K562 (cell line): ENCODE measurements around the gene EXOG. TPM values are rescaled to one million over a fixed set of nuclear protein-coding genes. Genes with fewer than 3 reads are reported as not detected.

ENCODE experiments used
- ATAC-seq: fragments of 200-7000 bp; cut with Tn5 transposase; 3 replicates; pipeline ENCODE4 v1.9.1; 2020; ENCODE audit warnings: moderate library complexity
- BruUV-seq: library from RNA; stranded (reverse); fragments of 400-500 nt; replicated peaks from 2 replicates; lab custom pipeline; 2021; lab: Mats Ljungman, UMichigan
- CTCF ChIA-PET: fragments of 300-600 bp; formaldehyde crosslinking; extraction: SDS; loops from one replicate; lab custom pipeline; 2021; ENCODE audit warnings: low intra/inter-chr PET ratio; lab: Yijun Ruan, JAX
- POLR2A ChIA-PET: fragments of 300-600, 350-650 bp; sonication (Branson Sonifier 250); formaldehyde crosslinking; extraction: SDS; loops from one replicate; lab custom pipeline; 2021; ENCODE audit warnings: antibody characterized with exemption, inconsistent platforms; lab: Yijun Ruan, JAX
- DNase-seq, 4 experiments: peaks; one replicate each; pipeline versions ENCODE4 v3.0.0 to v3.0.0-alpha.2; 2011 to 2018; ENCODE audit warnings: low spot score in 3 of 4, mixed read lengths in 3 of 4; ENCODE audit errors: extremely low read depth in 1 of 4
- FAIRE-seq: peaks from 2 replicates; lab custom pipeline; 2011; peaks lifted over from hg19 to GRCh38; lab: Jason Lieb, UNC
- H2AFZ ChIP-seq: 2 replicates; pipeline ENCODE4 v1.6.0; 2011; ENCODE audit warnings: low read depth, low read length, control low read depth, inconsistent platforms
- H3K27ac ChIP-seq: fragments of 200-600 bp; 3 replicates; pipeline ENCODE4 v1.8.0; 2011; ENCODE audit warnings: low read depth, mild to moderate bottlenecking, control low read depth, inconsistent platforms, low read length, moderate library complexity, mixed read lengths; ENCODE audit errors: extremely low read depth
- H3K27me3 ChIP-seq, 2 experiments: fragments of 300-600 bp in 1 of 2; 2 replicates in 1 of 2; 3 replicates in 1 of 2; pipeline versions ENCODE4 v1.6.0 to v1.8.0; 2011; ENCODE audit warnings: inconsistent platforms in 2 of 2, low read length in 2 of 2, mild to moderate bottlenecking in 1 of 2, mixed read lengths in 1 of 2, moderate library complexity in 1 of 2; ENCODE audit not compliant: control insufficient read depth in 2 of 2, insufficient read depth in 2 of 2
- H3K36me3 ChIP-seq: fragments of 300-600 bp; 3 replicates; pipeline ENCODE4 v1.8.0; 2011; ENCODE audit warnings: mild to moderate bottlenecking, low read length, inconsistent platforms; ENCODE audit not compliant: control insufficient read depth, insufficient read depth
- H3K4me1 ChIP-seq, 2 experiments: fragments of 200-600 bp in 1 of 2; replicated peaks in 1 of 2; 2 replicates in 1 of 2; 3 replicates in 1 of 2; pipeline versions ENCODE4 v1.5.1 to v1.8.0; 2011; ENCODE audit warnings: inconsistent platforms in 2 of 2, low read length in 2 of 2, mild to moderate bottlenecking in 1 of 2, mixed read lengths in 1 of 2, moderate library complexity in 1 of 2; ENCODE audit not compliant: control insufficient read depth in 2 of 2, insufficient read depth in 2 of 2
- H3K4me2 ChIP-seq: 2 replicates; pipeline ENCODE4 v1.6.1; 2011; ENCODE audit warnings: low read length, control low read depth, inconsistent platforms, mixed read lengths; ENCODE audit not compliant: insufficient read depth
- H3K4me3 ChIP-seq: fragments of 200-600 bp; sonication (generic), shearing (Covaris generic); 2 replicates; pipeline ENCODE4 v1.5.1; 2016; ENCODE audit warnings: control low read depth, inconsistent platforms
- H3K79me2 ChIP-seq: fragments of 200-600 bp; 3 replicates; pipeline ENCODE4 v1.8.0; 2011; ENCODE audit warnings: low read length, inconsistent platforms; ENCODE audit not compliant: control insufficient read depth, insufficient read depth
- H3K9ac ChIP-seq, 2 experiments: 2 replicates each; pipeline versions ENCODE4 v1.6.0 to v1.6.1; 2011; ENCODE audit warnings: low read depth in 2 of 2, low read length in 2 of 2, control low read depth in 1 of 2, inconsistent platforms in 1 of 2, mild to moderate bottlenecking in 1 of 2, mixed read lengths in 1 of 2; ENCODE audit not compliant: insufficient read depth in 1 of 2
- H3K9me1 ChIP-seq: one replicate; pipeline ENCODE4 v1.6.0; 2011; ENCODE audit warnings: inconsistent platforms, mild to moderate bottlenecking, low read length, moderate library complexity; ENCODE audit not compliant: control insufficient read depth, insufficient read depth
- H3K9me3 ChIP-seq: replicated peaks from 2 replicates; pipeline ENCODE4 v1.5.1; 2011; ENCODE audit warnings: low read depth, low read length, inconsistent platforms; ENCODE audit not compliant: control insufficient read depth, insufficient read depth
- H4K20me1 ChIP-seq: replicated peaks from 2 replicates; pipeline ENCODE4 v1.6.1; 2011; ENCODE audit warnings: low read length, inconsistent platforms, mixed read lengths; ENCODE audit not compliant: control insufficient read depth, insufficient read depth
- CXXC5 ChIP-seq: fragments of 250-450 bp; sonication (Bioruptor Pico); IDR thresholded peaks from 2 replicates; pipeline ENCODE4 v1.8.0; 2022; ENCODE audit warnings: inconsistent platforms, mild to moderate bottlenecking, moderate library complexity
- HSF4 ChIP-seq: fragments of 250-450 bp; sonication (Bioruptor Pico); IDR thresholded peaks from 2 replicates; pipeline ENCODE4 v2.1.2; 2022; ENCODE audit warnings: mild to moderate bottlenecking, moderate library complexity, borderline replicate concordance
- OTX1 ChIP-seq: fragments of 450-650 bp; formaldehyde crosslinking; IDR thresholded peaks from 2 replicates; pipeline ENCODE4 v1.4.0; 2022; ENCODE audit warnings: mild to moderate bottlenecking
- PHF21A ChIP-seq: fragments of 450-650 bp; IDR thresholded peaks from 2 replicates; pipeline ENCODE4 v1.6.1; 2017; ENCODE audit warnings: low read depth, borderline replicate concordance
- POLR3A ChIP-seq: IDR thresholded peaks from 2 replicates; pipeline ENCODE4 v1.6.1; 2011; ENCODE audit warnings: borderline replicate concordance, mild to moderate bottlenecking, moderate library complexity; ENCODE audit not compliant: insufficient read length, insufficient read depth; ENCODE audit errors: extremely low read depth
- RBM22 ChIP-seq: fragments of 200-400 bp; formaldehyde crosslinking; IDR thresholded peaks from 2 replicates; pipeline ENCODE4 v1.6.1; 2018; ENCODE audit warnings: low read length, low read depth; ENCODE audit not compliant: poor library complexity, severe bottlenecking
- XRCC3 ChIP-seq: fragments of 450-650 bp; IDR thresholded peaks from 2 replicates; pipeline ENCODE4 v1.6.1; 2017; ENCODE audit warnings: mild to moderate bottlenecking, moderate library complexity
- ZNF134 ChIP-seq: fragments of 250-450 bp; sonication (Bioruptor Pico); conservative IDR thresholded peaks from 2 replicates; pipeline ENCODE4 v1.4.0; 2020
- ZNF778 ChIP-seq: fragments of 450-650 bp; formaldehyde crosslinking; IDR thresholded peaks from 2 replicates; pipeline ENCODE4 v1.4.0; 2020; ENCODE audit warnings: mild to moderate bottlenecking, moderate library complexity
- WGBS: fragments of 100-300 bp; shearing (Covaris generic); methylation state at CpG from one replicate; pipeline ENCODE4 v1.1.6; 2016; ENCODE audit warnings: low coverage, mixed read lengths; ENCODE audit not compliant: insufficient coverage; ENCODE audit errors: missing lambda C conversion rate; 5-methylcytosine and 5-hydroxymethylcytosine counted together
- in situ Hi-C: fragments of 300-500 bp; cut with MboI; formaldehyde crosslinking; loops from 4 replicates; pipeline ENCODE4 v1.15.0; 2018; ENCODE audit warnings: inconsistent platforms, mixed read lengths
- intact Hi-C: fragments of 100-400 bp; cut with micrococcal nuclease; formaldehyde crosslinking; loops from 2 replicates; pipeline ENCODE4 v1.14.2; 2022
- polyA plus RNA-seq, 8 experiments: library from polyadenylated mRNA; depleted of rRNA in 4 of 8; stranded (reverse) in 5 of 8; unstranded in 3 of 8; fragments of >200 nt; fragmentation: Nextera tagmentation in 2 of 8; fragmentation: Illumina TruSeq in 1 of 8; extraction: Ambion mirVana in 2 of 8; extraction: Trizol in 1 of 8; gene quantifications; 2 replicates each; pipeline versions ENCODE4 v1.2.1 to v1.2.3, GENCODE V29; 2011 to 2014; ENCODE audit warnings: inconsistent platforms in 1 of 8, missing spikeins in 1 of 8
- total RNA-seq, 7 experiments: library from RNA; depleted of rRNA in 6 of 7; stranded (reverse); fragments of >200 nt in 6 of 7; fragmentation: Illumina TruSeq in 2 of 7; extraction: Trizol in 2 of 7; gene quantifications; 2 replicates each; pipeline versions ENCODE4 v1.2.1 to v1.2.3, GENCODE V29; 2011 to 2021; ENCODE audit warnings: low replicate concordance in 1 of 7

The EXOG gene
- total and polyA plus RNA-seq, 9 of the 15 experiments (the other 6 are each of a cell fraction or from before 2014, with no cell fraction given) = 10.8 to 21.7 (median 14.8) TPM

DNA sequence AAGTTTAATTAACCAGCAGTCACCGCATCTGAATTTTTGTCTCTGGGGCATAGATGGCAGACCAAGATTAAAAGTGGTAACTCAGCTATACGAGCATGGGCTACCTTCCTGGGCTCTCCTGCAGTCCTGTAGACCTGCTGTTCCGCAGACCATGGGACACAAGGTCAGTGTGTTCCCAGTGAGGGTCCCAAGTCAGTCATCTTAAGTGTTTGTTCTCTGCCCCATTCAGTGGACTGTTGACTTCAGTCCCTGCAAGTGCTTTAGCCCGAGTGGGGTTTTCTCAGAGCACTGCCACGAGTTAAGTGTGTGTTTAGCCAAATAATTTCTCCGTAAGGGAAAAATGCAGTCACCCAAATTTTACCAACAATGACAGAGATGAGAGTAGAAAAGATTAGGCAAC is 4.9 kb upstream of the EXOG start (continued):
- TF ChIP-seq ZNF134 (CRISPR knock-in tag) (no peak), OTX1 (no peak), CXXC5 (no peak)

DNA sequence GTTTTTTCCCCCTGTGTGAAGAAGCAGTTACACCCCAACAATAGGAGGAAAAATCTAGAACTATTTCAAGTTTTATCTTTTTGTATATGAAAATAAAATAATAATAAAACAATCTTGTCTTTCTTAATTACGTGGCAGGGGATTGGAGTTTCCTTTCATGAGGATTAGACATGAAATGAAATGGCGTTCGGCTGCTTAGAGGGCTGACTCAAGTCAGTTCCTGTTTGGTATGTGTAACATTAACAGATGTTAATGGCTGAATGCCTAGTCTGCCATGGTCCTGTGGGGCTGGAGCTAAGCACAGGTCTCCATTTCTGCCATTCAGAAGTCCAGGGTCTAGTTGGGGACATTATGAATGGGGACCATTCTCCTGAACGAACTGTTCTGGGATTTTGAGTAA is 3.1 kb upstream of the EXOG start:
- no peak overlapping the region for H3K9ac ChIP-seq
- no peaks in the 10 kb centered on the region; the same call in 2 of the 3 replicates for H3K79me2 ChIP-seq
- no peak overlapping the region for H3K4me3 ChIP-seq
- H3K9me3 ChIP-seq = no peaks in the 10 kb centered on the region
- no peak overlapping the region for H3K27ac ChIP-seq
- ChIA-PET CTCF (interaction anchor here (0.7 kb wide), 1 partner anchor 507 kb away, joined by 3 read pairs; no protein-coding TSS in a partner anchor), POLR2A (interaction anchor here (0.6 to 1.0 kb wide), 2 partner anchors 20 to 393 kb away, joined by 4 to 5 read pairs; no protein-coding TSS in a partner anchor)
- intact Hi-C loops = loop anchor here (10.0 kb wide), 1 partner anchor 352 kb away; no protein-coding TSS in a partner anchor
- peaks cover 4 to 5% of the 10 kb centered on the region in 2 experiments; a peak in 4 of 5 replicates for H3K4me1 ChIP-seq
- DNase-seq = no peak
- peaks cover 4% of the 10 kb centered on the region for H4K20me1 ChIP-seq
- no peak overlapping the region for H3K4me2 ChIP-seq
- no peak for ATAC-seq
- no peak for TF ChIP-seq RBM22
- TF ChIP-seq XRCC3 = no peak
- no peak for TF ChIP-seq POLR3A
- no peak for TF ChIP-seq ZNF778
- no peak for TF ChIP-seq PHF21A
- TF ChIP-seq HSF4 (CRISPR knock-in tag) = no peak
- in situ Hi-C loops = no loop called here
- FAIRE-seq = no peak
- H3K27me3 ChIP-seq = no peaks in the 10 kb centered on the region
- no peak overlapping the region for H2AFZ ChIP-seq
- H3K9me1 ChIP-seq = no peaks in the 10 kb centered on the region
- WGBS = 63% methylated on average over 4 of the region's 4 CpGs
- H3K36me3 ChIP-seq = no peaks in the 10 kb centered on the region
- BruUV-seq = no TSS peak
